H1 (cell line): Measurements from ENCODE around the gene KIAA0930. TPM values are rescaled to one million over a fixed set of nuclear protein-coding genes. Genes with fewer than 3 reads are reported as not detected.

Source experiments
- ASH2L ChIP-seq: fragments of 200-600, 300-600 bp; sonication (generic); IDR thresholded peaks from one replicate; pipeline ENCODE4 v1.7.1; 2017; ENCODE audit warnings: low read length
- CBX8 ChIP-seq: fragments of 300-800, 300-1000 bp; sonication (generic); IDR thresholded peaks from 2 replicates; pipeline ENCODE4 v1.7.1; 2016; ENCODE audit warnings: low read depth, low read length, borderline replicate concordance
- CEBPB ChIP-seq: IDR thresholded peaks from 2 replicates; pipeline ENCODE4 v1.6.1; 2012; ENCODE audit warnings: low read depth, low read length
- EP300 ChIP-seq, 2 experiments: IDR thresholded peaks; 1 replicate in 1 of 2; 2 replicates in 1 of 2; pipeline ENCODE4 v1.6.1; 2011 to 2012; ENCODE audit warnings: low read depth in 2 of 2, low read length in 2 of 2, mild to moderate bottlenecking in 2 of 2, borderline replicate concordance in 1 of 2, inconsistent platforms in 1 of 2, moderate library complexity in 1 of 2
- GTF2F1 ChIP-seq: IDR thresholded peaks from 2 replicates; pipeline ENCODE4 v1.6.1; 2012; ENCODE audit warnings: low read depth, low read length, improper control_type of control experiment, borderline replicate concordance
- HDAC2 ChIP-seq, 2 experiments: fragments of 300-600 bp in 1 of 2; sonication (generic) in 1 of 2; IDR thresholded peaks; 2 replicates each; pipeline ENCODE4 v1.6.1; 2011 to 2012; ENCODE audit warnings: low read depth in 2 of 2, low read length in 2 of 2, mild to moderate bottlenecking in 2 of 2, moderate library complexity in 2 of 2, borderline replicate concordance in 1 of 2, inconsistent platforms in 1 of 2
- KDM4A ChIP-seq: IDR thresholded peaks from one replicate; pipeline ENCODE4 v1.7.1; 2012; ENCODE audit warnings: low read depth, mild to moderate bottlenecking, moderate library complexity, low read length, inconsistent platforms; ENCODE audit not compliant: severe bottlenecking
- MAFK ChIP-seq: IDR thresholded peaks from 2 replicates; pipeline ENCODE4 v1.6.1; 2012; ENCODE audit warnings: low read depth, mild to moderate bottlenecking, improper control_type of control experiment, low read length
- PHF8 ChIP-seq: fragments of 200-600 bp; sonication (generic); conservative IDR thresholded peaks from 2 replicates; pipeline ENCODE4 v1.7.1; 2012; ENCODE audit warnings: low read depth, mild to moderate bottlenecking, inconsistent platforms, low read length, moderate library complexity
- SRF ChIP-seq: IDR thresholded peaks from 2 replicates; pipeline ENCODE4 v1.6.1; 2011; ENCODE audit warnings: mild to moderate bottlenecking, low read depth, low read length, moderate library complexity
- TCF12 ChIP-seq: IDR thresholded peaks from 2 replicates; pipeline ENCODE4 v1.6.1; 2011; ENCODE audit warnings: low read depth, mild to moderate bottlenecking, low read length
- polyA plus RNA-seq, 7 experiments: library from polyadenylated mRNA; depleted of rRNA in 3 of 7; stranded (reverse) in 5 of 7; unstranded in 2 of 7; fragments of >200 nt in 5 of 7; fragments of 200-250 nt in 2 of 7; gene quantifications; 1 replicate in 5 of 7; 2 replicates in 1 of 7; 4 replicates in 1 of 7; pipeline versions ENCODE4 v1.2.1 to v1.2.3, GENCODE V29; 2011 to 2013; ENCODE audit warnings: missing spikeins in 2 of 7, mixed read lengths in 2 of 7
- total RNA-seq: library from RNA; stranded (reverse); fragmentation: NEBNext Ultra II Directional; extraction: Animal tissue kit (Norgen Biotek cat#: 25700); gene quantifications from 2 replicates; pipeline ENCODE4 v1.2.1, GENCODE V29; 2021
- TF ChIP-seq, protein P1 (sequence below): IDR thresholded peaks from 2 replicates; pipeline ENCODE4 v1.6.1; 2012; ENCODE audit warnings: inconsistent platforms

Gene KIAA0930
- total and polyA plus RNA-seq, 2 of the 8 experiments (the other 6 are each of a cell fraction or from before 2014, with no cell fraction given), result 61.9 to 66.1 TPM

DNA sequence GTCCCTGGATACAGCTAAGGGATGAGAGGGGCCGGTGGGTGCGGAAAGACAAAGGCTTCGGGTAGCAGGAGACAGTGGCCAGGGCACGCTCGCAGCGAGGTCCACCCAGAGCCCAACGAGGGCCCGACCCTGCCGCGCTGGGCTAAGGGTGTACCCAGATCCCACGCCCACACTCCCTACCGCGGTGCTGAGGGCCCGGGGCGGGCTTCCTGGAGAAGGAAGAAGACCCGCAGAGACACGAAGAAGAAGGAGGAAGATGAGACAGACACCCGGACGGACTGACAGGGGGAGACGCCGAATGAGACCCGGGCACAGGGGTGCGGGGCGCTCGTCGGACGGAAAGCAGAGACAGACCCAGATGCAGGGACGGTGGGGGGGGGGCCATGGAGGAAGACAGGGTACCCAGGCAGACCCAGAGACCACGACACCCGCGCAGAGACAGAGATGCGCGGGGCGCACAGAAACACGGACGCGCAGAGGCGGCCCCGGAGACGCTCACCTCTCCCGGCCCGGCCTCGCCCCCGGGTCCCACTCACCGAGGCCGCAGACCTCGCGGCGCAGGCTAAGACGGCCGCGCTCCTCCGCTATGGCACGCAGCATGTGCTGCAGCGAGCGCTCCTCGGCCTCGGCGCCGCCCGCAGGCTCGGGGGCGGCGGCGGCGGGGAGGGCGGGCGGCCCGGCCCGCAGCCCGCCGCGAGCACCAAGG is 437 bp downstream of the KIAA0930 start (continued):
- TF ChIP-seq PHF8 (no peak), TCF12 (no peak), MAFK (no peak), GTF2F1 (no peak), KDM4A (peak; percentile 68), CBX8 (no peak), SRF (no peak), EP300 (IDR thresholded peaks at IDR 0.05; ENCODE audit: borderline replicate concordance in 1 of 2, low read depth in 2 of 2, low read length in 2 of 2) (no peak), ASH2L (no peak), CEBPB (no peak), HDAC2 (IDR thresholded peaks at IDR 0.05; ENCODE audit: borderline replicate concordance in 1 of 2, low read depth in 2 of 2, low read length in 2 of 2) (no peak)
- TF ChIP-seq, protein P1, sequence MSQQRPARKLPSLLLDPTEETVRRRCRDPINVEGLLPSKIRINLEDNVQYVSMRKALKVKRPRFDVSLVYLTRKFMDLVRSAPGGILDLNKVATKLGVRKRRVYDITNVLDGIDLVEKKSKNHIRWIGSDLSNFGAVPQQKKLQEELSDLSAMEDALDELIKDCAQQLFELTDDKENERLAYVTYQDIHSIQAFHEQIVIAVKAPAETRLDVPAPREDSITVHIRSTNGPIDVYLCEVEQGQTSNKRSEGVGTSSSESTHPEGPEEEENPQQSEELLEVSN, result no peak
